SU-DHL-6 (cell line): ENCODE data around the gene FRK.

Source experiments
- H2AFZ ChIP-seq: fragments of 200-600 bp; sonication (generic); 2 replicates; pipeline ENCODE4 v1.6.1; 2014; ENCODE audit warnings: low read depth, mild to moderate bottlenecking, moderate library complexity, mixed read lengths, antibody characterized with exemption, low read length; ENCODE audit not compliant: severe bottlenecking
- H3F3A ChIP-seq: fragments of 200-600 bp; shearing (Covaris generic); 2 replicates; pipeline ENCODE4 v1.6.0; 2016; ENCODE audit warnings: antibody characterized with exemption, mild to moderate bottlenecking; ENCODE audit not compliant: insufficient read depth
- H3K27ac ChIP-seq: fragments of 200-600 bp; sonication (generic); 2 replicates; pipeline ENCODE4 v1.5.1; 2016; ENCODE audit warnings: low read depth, mild to moderate bottlenecking, low read length, moderate library complexity, mixed read lengths
- H3K27me3 ChIP-seq: fragments of 200-600 bp; sonication (generic), shearing (Covaris generic); 2 replicates; pipeline ENCODE4 v1.6.0; 2014; ENCODE audit warnings: mild to moderate bottlenecking, low read length
- H3K36me3 ChIP-seq: fragments of 200-600 bp; sonication (generic); 2 replicates; pipeline ENCODE4 v1.6.1; 2014; ENCODE audit warnings: mild to moderate bottlenecking, low read length, mixed read lengths
- H3K4me2 ChIP-seq: fragments of 300-600, 200-600 bp; shearing (Covaris generic), sonication (generic); 2 replicates; pipeline ENCODE4 v1.6.0; 2014; ENCODE audit warnings: low read length, low read depth, mild to moderate bottlenecking; ENCODE audit not compliant: poor library complexity, severe bottlenecking
- H3K4me3 ChIP-seq: fragments of 200-600 bp; sonication (generic); 2 replicates; pipeline ENCODE4 v1.5.1; 2014; ENCODE audit warnings: antibody characterized with exemption, low read length, mild to moderate bottlenecking, mixed read lengths; ENCODE audit not compliant: insufficient read depth, poor library complexity, severe bottlenecking
- H3K79me2 ChIP-seq: fragments of 200-600 bp; sonication (generic); 2 replicates; pipeline ENCODE4 v1.6.1; 2014; ENCODE audit warnings: mild to moderate bottlenecking, low read length, moderate library complexity; ENCODE audit not compliant: insufficient read depth
- H3K9ac ChIP-seq: fragments of 200-600 bp; sonication (generic); 2 replicates; pipeline ENCODE4 v1.7.0; 2014; ENCODE audit warnings: mild to moderate bottlenecking, low read length
- H3K9me2 ChIP-seq: fragments of 200-600 bp; sonication (generic); replicated peaks from 2 replicates; pipeline ENCODE4 v1.6.1; 2014; ENCODE audit warnings: low read length; ENCODE audit not compliant: insufficient read depth
- H3K9me3 ChIP-seq: fragments of 200-600 bp; sonication (generic); 2 replicates; pipeline ENCODE4 v1.6.1; 2014; ENCODE audit warnings: low read length, mixed read lengths; ENCODE audit not compliant: insufficient read depth
- H4K20me1 ChIP-seq: fragments of 200-600 bp; sonication (generic); 2 replicates; pipeline ENCODE4 v1.6.1; 2014; ENCODE audit warnings: low read depth, mild to moderate bottlenecking, antibody characterized with exemption, low read length, moderate library complexity, mixed read lengths
- EZH2phosphoT487 ChIP-seq: fragments of 200-600 bp; sonication (generic), shearing (Covaris generic); conservative IDR thresholded peaks from 2 replicates; pipeline ENCODE4 v1.6.1; 2018; ENCODE audit warnings: mild to moderate bottlenecking, antibody characterized with exemption, low read length, moderate library complexity, mixed read lengths
- TF ChIP-seq, protein P1 (sequence below): fragments of 200-600 bp; sonication (generic); IDR thresholded peaks from one replicate; pipeline ENCODE4 v1.5.1; 2017; ENCODE audit warnings: antibody characterized with exemption, mild to moderate bottlenecking, low read length, moderate library complexity; ENCODE audit not compliant: insufficient read depth, poor library complexity, severe bottlenecking

FRK gene

DNA sequence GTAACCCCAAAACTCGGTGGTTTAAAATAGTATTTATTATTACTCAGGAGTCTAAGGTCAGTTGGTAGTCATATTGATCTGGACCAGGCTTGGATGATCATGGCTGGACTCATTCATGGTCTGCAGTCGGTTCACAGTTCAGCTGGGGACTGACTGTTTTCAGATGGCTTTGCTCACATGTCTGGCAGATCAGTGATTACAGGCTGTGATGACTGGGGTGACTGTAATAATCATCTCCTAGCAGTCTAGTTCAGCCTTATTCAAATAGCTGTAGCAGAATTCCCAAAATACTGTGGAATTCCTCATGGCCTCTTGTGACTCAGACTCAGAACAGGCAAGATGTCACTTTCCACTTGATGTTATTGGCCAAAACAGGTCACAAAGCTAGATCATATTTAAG lies 23.6 kb upstream of the FRK start:
- no peaks in the 10 kb centered on the region for H3K36me3 ChIP-seq
- no peak overlapping the region for H2AFZ ChIP-seq
- H3F3A ChIP-seq: no peaks in the 10 kb centered on the region
- H3K79me2 ChIP-seq: no peaks in the 10 kb centered on the region
- H3K9ac ChIP-seq: no peak overlapping the region
- H3K9me3 ChIP-seq: no peaks in the 10 kb centered on the region
- H3K4me2 ChIP-seq: no peak overlapping the region
- H4K20me1 ChIP-seq: no peaks in the 10 kb centered on the region
- no peak overlapping the region for H3K4me3 ChIP-seq
- TF ChIP-seq, protein P1, sequence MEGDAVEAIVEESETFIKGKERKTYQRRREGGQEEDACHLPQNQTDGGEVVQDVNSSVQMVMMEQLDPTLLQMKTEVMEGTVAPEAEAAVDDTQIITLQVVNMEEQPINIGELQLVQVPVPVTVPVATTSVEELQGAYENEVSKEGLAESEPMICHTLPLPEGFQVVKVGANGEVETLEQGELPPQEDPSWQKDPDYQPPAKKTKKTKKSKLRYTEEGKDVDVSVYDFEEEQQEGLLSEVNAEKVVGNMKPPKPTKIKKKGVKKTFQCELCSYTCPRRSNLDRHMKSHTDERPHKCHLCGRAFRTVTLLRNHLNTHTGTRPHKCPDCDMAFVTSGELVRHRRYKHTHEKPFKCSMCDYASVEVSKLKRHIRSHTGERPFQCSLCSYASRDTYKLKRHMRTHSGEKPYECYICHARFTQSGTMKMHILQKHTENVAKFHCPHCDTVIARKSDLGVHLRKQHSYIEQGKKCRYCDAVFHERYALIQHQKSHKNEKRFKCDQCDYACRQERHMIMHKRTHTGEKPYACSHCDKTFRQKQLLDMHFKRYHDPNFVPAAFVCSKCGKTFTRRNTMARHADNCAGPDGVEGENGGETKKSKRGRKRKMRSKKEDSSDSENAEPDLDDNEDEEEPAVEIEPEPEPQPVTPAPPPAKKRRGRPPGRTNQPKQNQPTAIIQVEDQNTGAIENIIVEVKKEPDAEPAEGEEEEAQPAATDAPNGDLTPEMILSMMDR: no peak
- no peak for TF ChIP-seq EZH2phosphoT487
- no peaks in the 10 kb centered on the region for H3K9me2 ChIP-seq
- H3K27me3 ChIP-seq: no peaks in the 10 kb centered on the region
- H3K27ac ChIP-seq: no peak overlapping the region

DNA sequence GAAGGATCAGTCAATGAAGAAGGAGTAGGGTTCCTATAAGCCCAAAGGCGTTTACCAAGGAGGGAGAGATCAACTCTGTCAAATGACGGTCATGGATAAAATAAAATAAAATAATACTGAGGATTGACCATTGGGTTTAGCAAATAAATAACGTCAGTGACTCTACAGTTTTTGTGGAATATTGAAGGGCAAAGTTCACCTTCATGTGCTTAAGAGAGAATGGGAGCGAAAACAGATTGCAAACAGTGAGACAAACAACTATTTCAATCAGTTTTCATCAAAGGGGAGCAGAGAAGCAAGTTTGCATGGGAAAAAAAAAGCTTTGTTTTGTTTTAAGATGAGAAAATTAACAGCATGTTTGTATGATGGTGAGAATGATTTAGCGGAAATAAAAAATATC lies 22.4 kb upstream of the FRK start:
- no peaks in the 10 kb centered on the region for H3F3A ChIP-seq
- H3K9me2 ChIP-seq: no peaks in the 10 kb centered on the region
- no peaks in the 10 kb centered on the region for H4K20me1 ChIP-seq
- H3K4me2 ChIP-seq: no peak overlapping the region
- TF ChIP-seq EZH2phosphoT487: no peak
- TF ChIP-seq, protein P1: no peak
- no peaks in the 10 kb centered on the region for H3K36me3 ChIP-seq
- H3K9me3 ChIP-seq: no peaks in the 10 kb centered on the region
- H3K27ac ChIP-seq: no peak overlapping the region
- H3K9ac ChIP-seq: no peak overlapping the region
- H2AFZ ChIP-seq: no peak overlapping the region
- H3K27me3 ChIP-seq: no peaks in the 10 kb centered on the region
- no peak overlapping the region for H3K4me3 ChIP-seq
- H3K79me2 ChIP-seq: no peaks in the 10 kb centered on the region

DNA sequence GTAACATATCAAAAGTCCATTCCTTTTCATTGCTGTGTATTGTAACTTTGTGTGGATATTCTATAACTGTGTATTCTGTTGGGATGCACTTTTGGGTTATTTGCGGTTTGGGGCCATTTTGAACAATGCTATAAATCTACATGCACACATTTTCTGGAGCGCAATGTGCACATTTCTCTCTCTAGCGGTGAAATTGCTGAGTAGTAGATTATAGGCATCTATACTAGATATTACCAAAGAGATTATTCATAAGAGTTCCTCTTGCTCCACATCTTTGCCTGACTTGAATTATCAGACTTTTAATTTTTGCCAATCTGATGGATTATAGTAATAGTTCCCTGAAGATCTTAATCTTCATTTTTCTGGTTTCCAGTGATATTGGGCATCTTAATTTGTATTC lies 18.3 kb upstream of the FRK start:
- Histone ChIP-seq H3K9me3 (no peaks in the 10 kb centered on the region), H3K27me3 (no peaks in the 10 kb centered on the region), H3K4me2 (no peak overlapping the region), H2AFZ (no peak overlapping the region), H3F3A (no peaks in the 10 kb centered on the region), H3K27ac (no peak overlapping the region), H3K9me2 (no peaks in the 10 kb centered on the region), H3K4me3 (no peak overlapping the region), H3K79me2 (no peaks in the 10 kb centered on the region), H3K36me3 (no peaks in the 10 kb centered on the region), H4K20me1 (no peaks in the 10 kb centered on the region), H3K9ac (no peak overlapping the region)
- TF ChIP-seq EZH2phosphoT487: no peak
- TF ChIP-seq, protein P1: no peak

DNA sequence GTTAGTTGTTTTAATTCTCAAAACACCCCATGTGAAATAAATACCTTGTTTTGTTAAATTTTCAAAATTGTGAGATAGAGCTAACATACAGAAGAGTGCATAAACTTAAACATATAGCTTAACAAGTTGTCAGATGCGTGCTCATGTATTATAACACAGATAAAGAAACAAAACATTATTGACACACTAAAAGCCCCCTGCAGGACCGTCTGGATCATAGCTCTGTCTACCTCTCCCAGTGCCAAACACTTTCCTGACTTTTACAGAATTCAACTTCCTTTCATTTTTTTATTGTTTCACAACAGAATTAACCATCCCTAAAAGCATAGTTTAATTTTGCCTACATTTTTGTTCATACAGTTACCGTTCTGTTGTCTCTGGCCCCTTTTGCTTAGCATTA lies 17.8 kb upstream of the FRK start:
- no peaks in the 10 kb centered on the region for H4K20me1 ChIP-seq
- no peaks in the 10 kb centered on the region for H3F3A ChIP-seq
- no peaks in the 10 kb centered on the region for H3K9me3 ChIP-seq
- no peak overlapping the region for H2AFZ ChIP-seq
- no peaks in the 10 kb centered on the region for H3K9me2 ChIP-seq
- no peaks in the 10 kb centered on the region for H3K27me3 ChIP-seq
- H3K36me3 ChIP-seq: no peaks in the 10 kb centered on the region
- no peak overlapping the region for H3K4me3 ChIP-seq
- no peak overlapping the region for H3K27ac ChIP-seq
- no peaks in the 10 kb centered on the region for H3K79me2 ChIP-seq
- no peak overlapping the region for H3K4me2 ChIP-seq
- H3K9ac ChIP-seq: no peak overlapping the region
- TF ChIP-seq, protein P1: no peak
- no peak for TF ChIP-seq EZH2phosphoT487
